Endometrial microvascular endothelial cells (primary cell): Measurements from ENCODE around the gene BMP2. TPM values are rescaled to one million over a fixed set of nuclear protein-coding genes. Genes with fewer than 3 reads are reported as not detected.

ENCODE experiments used
- in situ Hi-C: cut with HindIII; loops from 2 replicates; pipeline ENCODE4 v1.10.0; 2017; ENCODE audit warnings: low sequenced_read_pairs, low pct_unique_long_range_greater_than_20kb; ENCODE audit errors: inconsistent ontology term
- total RNA-seq: library from RNA; depleted of rRNA; stranded (reverse); fragments of >200 nt; gene quantifications from one replicate; pipeline ENCODE4 v1.2.3, GENCODE V29; 2015; ENCODE audit errors: inconsistent ontology term

The BMP2 gene
- 4.5 TPM for total RNA-seq

DNA sequence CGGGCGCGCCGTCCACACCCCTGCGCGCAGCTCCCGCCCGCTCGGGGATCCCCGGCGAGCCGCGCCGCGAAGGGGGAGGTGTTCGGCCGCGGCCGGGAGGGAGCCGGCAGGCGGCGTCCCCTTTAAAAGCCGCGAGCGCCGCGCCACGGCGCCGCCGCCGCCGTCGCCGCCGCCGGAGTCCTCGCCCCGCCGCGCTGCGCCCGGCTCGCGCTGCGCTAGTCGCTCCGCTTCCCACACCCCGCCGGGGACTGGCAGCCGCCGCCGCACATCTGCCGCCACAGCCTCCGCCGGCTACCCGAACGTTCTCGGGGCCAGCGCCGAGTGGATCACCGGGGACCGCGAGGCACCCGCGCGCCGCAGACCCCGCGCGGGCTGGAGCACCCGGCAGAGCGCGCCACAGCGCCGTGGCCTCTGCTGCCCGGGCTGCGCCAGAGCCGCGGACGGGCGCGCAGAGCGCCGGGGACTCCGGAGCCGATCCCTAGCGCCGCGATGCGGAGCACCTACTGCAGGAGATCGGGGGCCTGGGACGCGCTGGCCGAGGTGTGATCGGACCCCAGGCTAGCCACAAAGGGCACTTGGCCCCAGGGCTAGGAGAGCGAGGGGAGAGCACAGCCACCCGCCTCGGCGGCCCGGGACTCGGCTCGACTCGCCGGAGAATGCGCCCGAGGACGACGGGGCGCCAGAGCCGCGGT lies at the start of gene BMP2:
Gene BMP2, plus strand, starts transcription at position 151 of the 692 bp plus-strand sequence. CDS start 2,441 bp downstream, outside the sequence.
- in situ Hi-C loops = no loop called here

DNA sequence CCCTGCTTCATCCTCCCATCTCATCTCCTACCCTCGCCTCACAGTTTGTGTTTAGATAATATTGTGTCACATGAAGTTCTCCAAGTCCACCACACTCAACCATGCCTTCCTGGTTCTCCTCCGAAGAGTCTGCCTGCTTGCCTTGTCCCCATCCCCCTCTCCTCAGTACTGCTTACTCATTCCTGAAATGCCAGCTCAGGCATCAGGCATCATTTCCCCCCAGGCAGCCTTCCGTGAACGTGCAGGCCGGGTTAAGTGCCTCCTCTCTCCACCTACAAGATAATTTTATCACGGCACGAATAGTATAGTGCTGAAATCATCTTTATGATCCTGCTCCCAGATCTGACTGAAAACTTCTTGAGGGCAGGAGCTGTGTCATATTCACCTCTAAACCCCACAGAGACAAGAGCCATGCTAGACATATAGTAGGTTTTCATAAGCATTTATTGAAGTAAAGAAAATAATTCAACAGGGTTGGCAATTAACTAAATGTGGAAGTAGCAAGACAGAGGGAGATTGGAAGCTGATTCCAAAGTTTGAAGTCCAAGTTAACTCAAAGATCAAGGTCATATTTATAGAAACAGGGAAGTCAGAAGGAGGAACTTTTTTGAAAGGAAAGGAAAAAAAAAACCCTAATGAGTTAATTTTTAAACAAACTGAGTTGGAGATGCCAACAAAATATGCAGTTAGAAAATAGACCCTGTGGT lies 48.7 kb upstream of the BMP2 start:
- in situ Hi-C loops = no loop called here

DNA sequence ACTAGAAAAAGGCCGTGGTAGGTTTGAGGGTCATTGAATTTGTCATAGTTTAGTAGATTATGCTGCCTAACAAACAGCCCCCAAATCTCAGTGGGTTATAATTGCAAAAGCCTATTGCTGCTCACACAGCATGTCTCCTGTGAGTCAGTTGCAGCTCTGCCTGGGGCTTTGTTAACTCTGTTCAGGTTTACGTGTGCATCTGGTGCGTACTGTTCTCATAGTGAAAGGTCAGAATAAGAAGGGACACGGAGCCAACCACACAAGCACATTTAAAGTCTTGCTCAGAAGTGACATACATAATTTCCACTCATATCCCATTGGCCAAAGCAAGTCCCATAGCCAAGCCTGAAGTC lies 48.1 kb upstream of the BMP2 start:
- in situ Hi-C loops = no loop called here

DNA sequence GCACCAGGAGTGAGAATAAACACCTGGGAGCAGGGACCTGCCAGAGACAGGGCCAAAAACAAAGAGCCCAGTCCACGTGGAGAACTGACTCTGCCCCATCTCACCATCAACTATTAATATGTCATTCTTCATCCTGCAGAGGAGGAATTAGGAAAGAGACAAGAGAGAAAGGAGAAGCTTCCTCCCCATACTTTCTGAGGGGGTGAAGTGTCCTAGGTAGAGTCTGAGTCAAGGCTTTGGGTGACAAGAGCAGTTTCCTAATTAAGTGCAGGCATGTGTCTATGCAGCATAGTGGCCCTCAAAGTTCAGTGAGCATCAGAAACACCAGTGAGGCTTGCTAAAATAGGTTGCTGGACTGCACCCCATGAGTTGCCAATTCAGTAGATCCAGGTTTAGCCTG lies 40.7 kb upstream of the BMP2 start:
- in situ Hi-C loops = no loop called here

DNA sequence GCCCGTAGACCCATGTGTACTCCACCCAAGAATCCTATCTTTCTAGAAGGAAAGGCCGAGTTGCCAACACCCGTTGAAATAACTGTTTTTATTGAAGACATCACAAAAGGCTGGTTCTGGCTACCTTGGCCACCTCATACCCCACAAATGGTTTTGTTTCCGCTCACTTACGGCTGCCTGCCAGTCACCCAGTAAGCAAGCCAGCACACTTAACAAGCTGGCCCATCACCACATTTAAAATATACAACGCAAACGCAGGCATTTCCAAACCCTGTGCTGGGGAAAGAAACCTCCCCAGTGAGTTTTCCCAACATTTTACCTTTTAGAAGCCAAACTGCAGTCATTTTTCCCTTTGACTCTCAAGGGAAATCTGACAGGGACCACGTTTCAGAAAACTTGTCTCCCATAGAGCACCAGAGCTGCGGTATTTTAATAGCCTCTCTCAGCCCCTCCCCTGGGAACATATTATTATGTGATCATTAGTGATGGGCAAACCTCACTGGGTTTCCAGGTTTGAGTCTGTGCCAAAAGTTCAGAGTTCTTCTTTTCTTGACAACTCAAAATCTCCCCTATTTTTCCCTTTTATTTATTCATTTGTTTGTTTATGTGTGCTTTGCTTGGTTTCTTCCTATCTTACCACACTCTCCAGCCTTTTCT lies 36.7 kb upstream of the BMP2 start:
- in situ Hi-C loops = no loop called here

DNA sequence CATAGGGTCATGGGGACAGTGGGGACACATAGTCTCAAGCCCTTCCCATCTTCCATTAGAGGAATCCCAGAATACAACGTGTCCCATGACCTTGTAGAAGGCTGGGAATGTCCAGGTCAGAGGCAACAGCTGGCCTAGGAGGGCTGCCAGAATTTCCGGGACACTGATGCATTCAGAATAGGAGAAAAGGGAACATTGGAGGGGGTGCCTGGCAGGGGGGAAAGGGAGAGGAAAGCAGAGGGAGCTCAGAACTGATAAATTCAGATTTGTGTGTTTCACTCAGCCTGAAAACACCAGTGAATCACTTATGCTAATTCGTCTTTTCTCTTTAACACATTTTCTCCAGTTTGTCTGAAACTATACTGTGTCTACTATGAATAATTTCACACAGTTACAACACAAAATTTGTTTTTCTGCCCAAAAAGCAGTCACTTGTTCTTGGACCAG lies 35.5 kb upstream of the BMP2 start:
- in situ Hi-C loops = no loop called here

DNA sequence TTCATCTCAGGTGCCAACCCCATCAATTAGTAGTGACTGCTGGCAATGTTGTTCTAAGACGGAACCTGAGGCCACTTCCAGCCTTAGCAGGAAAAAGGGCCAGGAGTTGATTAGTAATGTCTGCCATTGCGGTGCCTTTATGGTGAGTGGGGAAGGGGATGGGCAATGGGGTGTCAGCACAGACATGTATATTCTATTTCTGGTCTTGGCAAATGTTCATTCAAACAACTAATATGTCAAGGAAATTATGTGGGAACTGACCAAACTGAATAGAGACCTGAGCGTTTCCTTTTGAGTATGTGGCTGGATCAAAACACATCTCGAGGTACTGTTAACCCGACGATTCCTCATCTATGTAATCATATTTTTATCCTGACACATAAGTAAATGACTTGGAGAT lies 34.6 kb upstream of the BMP2 start:
- in situ Hi-C loops = no loop called here

DNA sequence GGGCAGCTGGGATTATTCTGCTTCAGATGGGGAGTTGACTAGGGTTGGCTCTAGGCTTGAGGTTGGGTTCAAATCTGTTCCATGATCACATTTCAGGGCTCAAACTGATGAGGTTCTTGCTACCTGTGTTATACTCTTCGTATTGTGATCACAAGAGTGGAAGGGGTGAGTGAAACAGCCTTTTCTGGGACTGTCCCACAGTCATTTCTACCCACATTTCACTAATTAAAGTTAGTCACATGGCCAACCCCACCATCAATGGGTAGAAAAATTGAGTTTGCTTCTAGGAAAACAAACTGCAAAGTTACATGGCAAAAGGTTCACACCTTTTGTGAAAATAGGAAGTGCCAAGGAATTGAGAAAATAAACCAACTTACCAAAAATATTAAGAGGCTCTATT lies 33.5 kb upstream of the BMP2 start:
- in situ Hi-C loops = no loop called here

DNA sequence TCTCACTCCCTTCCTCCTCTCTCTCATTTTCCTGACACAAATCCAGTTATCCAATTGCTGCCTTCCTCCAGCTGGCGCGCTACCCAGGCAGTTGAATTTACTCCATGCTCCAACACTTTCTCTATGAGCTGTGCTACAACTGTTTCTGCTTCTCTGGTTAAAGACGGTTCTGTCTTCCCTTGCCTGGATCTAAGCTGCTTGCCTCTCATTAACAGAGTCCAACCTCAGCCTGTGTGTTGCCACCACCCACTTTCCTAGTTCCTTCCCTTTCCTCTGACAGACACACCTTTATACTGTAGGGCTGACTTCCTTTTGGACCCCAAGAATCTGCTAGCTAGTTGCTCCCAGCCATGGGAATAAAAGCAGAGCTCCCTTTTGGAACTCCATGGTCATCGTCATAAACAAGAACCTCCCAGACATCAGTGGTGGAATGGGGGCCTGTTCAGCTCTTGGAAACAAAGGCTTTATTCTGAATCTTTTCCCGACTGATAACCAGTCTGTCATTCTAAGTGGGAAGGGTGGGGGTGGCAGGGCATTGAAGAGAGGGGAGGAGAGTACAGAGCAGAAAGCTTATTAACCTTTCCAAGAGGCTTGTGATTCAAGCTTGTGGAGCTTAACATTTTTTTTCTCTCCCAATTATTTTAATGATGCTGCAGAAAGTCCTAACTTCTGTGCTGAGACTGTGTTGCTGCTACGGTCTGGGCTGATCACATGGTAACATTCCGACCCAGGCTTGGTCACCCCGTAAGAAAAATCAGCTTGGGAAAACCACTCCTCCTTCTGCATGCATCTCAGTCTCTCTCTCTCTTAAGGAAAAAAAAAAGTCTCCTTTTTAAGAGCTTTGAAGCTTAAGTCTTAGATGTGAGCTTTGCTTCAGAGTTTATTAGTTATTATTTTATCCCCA lies 31.3 kb upstream of the BMP2 start:
- in situ Hi-C loops = no loop called here

DNA sequence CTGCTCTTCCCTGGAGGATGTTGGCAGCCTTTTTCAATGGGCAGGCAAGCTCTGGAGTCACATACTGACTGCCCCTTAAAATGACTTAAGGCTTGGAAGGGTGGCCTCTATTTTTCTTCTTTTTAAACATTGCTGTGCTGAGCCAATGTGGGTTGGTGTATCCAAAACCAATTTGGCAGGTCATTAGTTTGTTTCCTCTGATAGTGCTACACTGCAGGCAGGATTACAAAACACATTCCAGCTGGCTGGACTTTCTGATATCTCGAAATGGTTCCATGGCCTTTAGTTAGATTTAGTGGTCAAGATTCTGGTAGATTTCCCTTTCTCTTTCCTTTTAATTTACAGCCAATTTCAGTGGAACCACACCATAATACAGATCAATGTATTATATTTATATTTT lies 28.1 kb upstream of the BMP2 start:
- in situ Hi-C loops = no loop called here

DNA sequence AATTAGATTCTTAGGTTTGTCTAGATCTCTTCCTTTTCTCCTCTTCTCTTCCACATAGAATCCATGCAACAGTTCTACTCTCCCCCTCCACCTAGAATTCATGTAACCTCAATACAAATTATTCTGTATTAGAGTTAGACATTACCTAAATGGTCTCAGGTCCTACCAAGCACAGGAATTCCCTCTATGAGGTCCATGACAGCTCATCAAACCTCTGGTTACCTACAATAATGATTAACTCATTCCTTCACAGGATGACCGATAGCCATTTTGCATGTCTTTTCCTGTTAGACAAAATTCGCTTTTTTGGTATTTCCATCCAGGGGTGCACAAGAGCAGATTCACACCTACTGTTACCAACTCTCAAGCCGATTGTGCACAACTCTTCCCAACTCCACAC lies 27.4 kb upstream of the BMP2 start:
- in situ Hi-C loops = no loop called here

DNA sequence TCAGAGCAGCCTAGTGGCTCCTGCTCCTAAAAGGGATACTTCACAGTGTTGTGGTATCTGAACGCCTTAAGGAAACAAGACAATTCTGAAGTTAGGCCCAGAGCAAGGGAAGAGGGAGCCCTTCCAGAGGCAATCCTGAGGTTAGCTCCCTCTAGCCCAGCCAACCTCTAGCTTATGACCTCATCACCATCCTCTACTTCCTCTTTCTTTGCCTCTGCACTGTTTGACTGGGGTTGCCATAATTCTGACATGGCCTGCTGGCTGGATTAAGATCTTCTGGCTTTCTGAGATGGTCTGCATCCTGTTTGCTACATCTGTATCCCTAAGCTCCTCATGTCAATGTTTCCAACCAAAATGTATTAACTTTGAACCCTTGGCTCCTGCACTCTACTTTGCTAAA lies 23.3 kb upstream of the BMP2 start:
- in situ Hi-C loops = no loop called here

DNA sequence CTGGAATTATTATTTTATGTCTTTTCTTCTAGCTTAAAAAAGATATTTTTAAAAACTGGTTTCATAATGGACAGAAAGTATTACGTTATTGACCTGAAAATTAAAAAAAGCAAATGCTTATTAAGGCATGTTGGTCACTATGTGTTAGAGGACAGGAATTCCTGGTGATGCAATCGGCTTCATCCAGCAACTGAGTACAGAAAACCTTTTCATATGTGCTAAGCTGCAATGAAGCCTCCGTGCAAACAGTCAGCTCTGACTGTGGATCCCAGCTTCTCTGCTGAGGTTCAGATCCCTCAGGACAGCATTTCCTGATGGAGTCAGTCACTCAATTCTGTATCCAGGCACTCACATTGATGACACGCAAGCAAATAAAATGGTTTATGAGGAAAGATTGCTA lies 22.7 kb upstream of the BMP2 start:
- in situ Hi-C loops = no loop called here

DNA sequence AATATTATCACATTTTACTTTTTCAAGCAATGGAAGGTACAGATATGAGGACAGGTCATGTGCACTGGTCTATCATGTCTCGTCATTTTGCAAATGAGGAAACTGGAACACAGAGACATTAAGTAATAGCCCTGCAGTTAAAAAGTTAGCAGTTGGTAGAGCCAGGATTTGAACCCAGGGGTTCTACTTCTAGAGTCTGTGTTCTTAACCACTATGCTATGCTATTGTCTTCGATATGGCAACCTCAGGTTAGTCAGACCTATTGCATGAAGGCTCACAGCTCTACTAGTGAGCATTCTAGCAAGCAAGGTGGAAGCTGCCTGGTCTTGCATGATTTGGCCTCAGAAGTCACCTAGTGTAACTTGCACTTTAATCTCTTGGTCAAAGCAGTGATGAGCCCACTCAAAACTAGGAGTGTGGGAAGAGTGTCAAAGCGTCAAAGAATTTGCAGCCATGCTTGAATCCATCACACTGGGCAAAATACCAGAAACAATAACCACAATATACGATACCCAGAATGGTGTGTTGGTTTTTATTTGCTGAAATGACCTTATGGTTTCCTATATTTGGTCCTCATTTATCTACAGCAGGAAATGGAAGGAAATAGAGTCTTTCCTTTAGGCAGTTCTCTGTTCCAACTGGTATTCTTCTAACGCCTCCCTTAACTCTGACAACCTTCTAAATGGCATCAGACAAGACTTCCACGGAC lies 20.4 kb upstream of the BMP2 start:
- in situ Hi-C loops = no loop called here

DNA sequence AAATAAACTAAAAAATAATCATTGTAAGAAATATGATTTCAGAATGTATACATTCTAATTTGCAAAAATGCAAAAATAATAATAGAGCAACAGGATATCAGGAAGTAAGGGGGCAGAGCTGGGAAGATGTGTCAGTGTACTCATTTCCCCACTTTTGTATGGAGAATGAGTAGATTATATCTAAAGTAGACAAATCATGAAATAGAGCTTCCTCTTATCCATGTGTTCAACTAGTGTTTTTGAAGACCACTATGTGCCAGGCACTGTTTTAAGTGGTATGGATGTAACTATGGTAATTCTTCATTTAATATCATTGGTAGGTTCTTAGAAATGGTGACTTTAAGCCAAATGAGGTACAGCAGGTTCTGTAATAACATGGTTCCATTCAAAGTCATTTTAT lies 17.0 kb upstream of the BMP2 start:
- in situ Hi-C loops = no loop called here

DNA sequence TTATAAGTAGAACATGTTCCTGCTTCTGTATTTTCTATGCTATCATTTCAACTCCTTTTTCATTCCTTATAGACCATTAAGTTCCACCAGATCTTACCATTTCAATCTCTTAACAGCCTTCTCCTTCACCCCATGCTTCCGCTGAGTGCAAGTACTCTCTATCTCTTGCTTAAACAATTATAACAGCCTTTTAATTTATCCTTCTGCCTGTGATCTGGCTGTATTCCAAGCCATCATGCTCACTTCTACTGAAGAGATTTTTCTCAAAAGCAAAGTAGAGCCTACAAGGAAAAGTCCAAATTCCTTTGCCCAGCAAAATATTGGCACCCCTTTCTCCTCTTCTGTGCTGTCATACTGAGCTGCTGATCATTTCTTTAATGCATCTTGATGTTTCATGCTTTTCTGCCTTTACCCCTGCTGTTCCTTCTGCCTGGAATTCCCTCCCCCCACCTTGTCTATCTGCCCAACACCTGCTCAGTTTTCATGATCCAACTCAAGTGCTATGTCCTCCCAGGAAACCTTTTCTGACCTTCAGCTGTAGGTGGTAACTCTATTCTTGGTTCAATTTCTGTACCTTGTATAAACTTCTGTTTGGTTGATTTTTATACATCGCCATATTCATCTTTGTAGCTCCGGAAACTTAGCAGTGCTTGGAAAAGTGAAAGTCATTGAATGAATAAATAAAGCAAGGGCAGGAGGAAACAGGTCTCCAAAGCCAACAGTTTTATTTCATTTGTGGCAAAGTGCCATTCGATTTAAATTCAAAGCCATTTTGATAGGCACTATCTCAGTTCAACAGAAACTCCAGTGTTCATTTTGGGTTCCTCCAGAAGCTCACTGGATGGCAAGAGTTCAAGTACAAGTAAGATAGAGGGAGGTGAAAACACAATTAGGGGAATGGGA lies 10.5 kb upstream of the BMP2 start:
- in situ Hi-C loops = no loop called here

DNA sequence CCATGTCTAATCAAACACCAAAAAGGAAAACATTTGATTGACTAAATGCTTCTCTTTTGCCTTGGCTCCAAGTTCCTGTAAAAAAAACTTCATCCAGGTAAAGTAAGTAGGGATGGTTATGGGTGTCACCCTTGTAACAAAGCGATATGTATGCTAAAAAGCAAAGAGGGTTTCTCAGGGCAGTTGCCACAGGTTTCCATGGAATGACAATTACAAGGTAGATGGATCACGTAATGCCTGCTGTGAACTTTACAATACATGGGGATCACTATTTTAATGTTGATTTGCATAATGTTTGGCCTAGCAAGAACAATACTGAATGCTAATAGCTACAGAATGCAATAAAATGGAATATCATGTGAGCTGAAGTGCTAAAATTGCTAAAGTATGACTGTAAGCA lies 2.9 kb upstream of the BMP2 start:
- in situ Hi-C loops = no loop called here
